Activated CD4-positive, CD25-positive, alpha-beta regulatory T cell (primary cell): Measurements from ENCODE around the gene ARID1B.
"Not testable (repeated sequence)": the region's sequence is repeated elsewhere in the genome, so short reads cannot be mapped to it uniquely, and the experiment has no call there.

Experiments
- DNase-seq, 4 experiments: peaks; one replicate each; lab custom pipeline; 2025; lab: John Stamatoyannopoulos, UW

The ARID1B gene

DNA sequence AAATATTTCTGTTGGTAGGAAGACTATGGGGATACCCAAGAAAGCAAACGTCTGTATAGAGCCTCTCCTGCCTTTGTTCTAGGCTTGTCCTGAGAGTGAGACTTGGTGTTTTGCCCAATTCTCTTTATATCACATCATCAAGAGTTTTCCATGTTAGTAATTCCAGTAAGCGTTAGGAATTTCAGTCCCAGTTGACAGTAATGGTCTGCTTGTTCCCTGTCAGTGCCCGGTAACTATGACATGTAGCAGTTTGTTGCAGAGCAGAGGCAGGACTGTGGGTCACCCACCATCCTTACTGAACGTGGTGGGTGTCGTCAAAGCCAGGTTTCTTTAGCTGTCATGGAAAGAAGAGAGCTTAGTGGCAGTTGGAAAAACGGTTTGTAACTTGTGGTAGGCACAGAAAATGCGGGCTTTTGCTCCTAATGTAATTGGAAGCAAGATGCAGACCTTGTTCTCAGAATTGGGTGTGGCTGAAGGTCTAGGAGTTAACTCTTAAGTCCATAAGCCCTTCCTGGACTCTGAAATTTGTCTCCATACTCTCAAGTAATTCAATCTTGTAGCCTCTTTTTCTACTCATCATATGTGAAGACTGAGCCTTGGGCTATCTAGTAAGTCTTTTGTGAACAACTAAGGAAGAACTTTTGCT is 357.3 kb downstream of the ARID1B start:
- DNase-seq = no peak

DNA sequence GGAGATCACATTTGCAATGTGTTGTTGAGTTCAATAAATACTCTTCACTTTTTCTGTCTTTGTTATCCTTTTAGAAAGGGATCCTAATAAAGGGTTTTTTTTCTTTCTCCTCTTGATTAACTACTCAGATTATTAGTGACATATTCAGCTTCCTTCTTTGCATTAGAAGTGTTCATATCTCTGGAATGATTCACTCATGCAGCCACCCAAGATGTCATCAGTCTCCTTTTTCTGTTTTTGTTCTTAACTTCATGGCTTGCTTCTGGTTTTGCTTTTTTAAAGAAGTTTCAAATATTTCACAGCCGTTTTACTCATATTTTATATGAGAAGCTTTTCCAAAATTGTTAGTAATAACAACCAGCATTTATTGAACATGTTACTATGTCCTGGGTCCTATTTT is 358.5 kb downstream of the ARID1B start:
- DNase-seq = no peak

DNA sequence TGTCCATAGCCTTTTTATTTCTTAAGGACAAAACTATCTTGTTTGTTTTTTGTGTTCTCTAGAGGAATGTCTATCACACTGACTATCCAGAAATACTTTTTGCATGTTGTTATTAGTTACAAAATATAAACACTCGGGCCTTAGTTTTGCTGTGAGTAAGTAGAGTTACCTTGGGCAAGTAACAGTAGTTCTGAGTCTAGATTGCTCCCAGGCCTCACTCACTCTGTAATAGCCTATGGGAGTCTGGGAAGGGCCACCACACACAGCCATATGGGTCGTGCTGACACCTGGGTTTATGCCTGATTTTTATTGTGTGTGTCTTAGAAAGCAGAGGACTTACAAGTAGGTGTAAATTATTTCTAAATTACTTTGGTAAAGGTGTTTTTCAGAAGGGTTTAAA is 360.3 kb downstream of the ARID1B start:
- no peak for DNase-seq

- no peak for DNase-seq
Measured at GRCh38 chr6:157139054-157139708, 362.0 kb downstream of the ARID1B start.

DNA sequence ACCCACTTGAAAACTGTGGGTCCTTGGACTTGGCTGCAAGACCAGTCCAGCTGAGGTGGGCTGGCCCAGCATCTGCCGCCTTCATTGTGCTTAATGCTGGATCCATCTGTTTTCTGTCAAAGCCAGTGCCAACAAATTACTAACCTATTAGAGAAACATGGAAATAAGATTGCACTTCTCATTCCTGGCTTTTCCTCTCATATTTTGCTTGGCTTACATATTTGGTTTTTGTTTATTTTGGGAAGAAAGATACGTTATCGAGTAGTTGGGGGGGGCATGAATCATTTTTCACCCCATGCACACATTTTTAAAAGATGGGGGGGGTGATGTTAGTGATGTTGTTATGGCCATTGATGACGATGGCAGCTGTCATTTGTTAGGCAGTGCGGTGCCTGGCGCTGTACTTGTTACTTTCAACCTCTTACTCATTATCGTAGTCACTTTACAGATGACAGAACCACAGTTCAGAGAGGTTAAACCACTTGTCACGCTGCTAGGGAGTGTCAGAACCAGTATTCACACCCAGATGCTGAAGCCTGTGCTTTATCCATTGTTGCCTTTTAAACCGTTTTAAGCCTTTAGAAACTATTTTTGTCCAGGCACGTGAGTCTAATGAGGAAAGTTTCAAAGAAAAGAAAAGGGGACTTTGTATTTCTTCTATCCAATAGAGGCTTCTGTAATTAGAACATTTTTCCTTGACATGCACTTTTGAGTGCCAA is 366.2 kb downstream of the ARID1B start:
- DNase-seq = no peak

DNA sequence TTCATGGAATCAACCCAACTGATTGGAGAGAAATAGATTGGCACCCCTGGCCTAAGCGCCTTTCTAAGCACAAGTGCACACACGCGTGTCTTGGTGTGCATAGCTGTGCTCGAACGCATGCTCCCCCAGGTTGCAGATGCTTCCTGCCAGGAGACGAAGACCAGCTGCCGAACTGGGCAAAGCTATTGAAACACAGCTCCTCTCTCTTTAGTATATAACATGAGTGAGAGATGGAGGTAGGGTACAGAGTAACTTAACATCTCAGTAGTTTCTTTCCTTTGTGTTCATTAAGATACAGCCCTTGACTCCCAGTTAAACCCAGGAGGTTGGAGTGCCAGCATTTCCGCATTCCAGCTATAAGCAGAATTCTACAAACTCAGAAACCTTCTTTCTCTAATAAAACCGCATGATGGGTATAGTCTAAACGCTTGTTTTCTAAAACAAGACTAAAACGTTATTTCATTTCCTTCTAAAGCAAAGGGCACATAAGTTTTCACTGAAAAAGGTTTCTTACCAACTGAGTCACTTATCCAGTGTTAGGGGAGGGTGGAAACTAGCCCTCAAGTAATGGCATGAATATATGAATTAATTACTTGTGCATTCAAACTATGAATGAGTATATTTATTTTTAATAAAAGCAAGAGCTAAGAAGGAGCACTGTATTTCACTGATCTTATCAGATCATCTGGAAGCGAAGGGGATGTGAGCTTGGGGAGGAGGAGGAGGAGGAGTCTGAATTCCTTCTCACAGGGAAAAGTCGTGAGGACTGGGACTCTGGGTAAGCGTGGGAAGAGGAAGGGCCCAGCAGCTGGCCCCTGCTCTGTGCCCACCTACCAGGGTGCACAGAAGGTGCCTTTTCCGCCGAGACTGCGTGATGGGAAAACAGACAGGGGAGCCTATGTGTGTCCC is 367.0 kb downstream of the ARID1B start:
- no peak for DNase-seq

DNA sequence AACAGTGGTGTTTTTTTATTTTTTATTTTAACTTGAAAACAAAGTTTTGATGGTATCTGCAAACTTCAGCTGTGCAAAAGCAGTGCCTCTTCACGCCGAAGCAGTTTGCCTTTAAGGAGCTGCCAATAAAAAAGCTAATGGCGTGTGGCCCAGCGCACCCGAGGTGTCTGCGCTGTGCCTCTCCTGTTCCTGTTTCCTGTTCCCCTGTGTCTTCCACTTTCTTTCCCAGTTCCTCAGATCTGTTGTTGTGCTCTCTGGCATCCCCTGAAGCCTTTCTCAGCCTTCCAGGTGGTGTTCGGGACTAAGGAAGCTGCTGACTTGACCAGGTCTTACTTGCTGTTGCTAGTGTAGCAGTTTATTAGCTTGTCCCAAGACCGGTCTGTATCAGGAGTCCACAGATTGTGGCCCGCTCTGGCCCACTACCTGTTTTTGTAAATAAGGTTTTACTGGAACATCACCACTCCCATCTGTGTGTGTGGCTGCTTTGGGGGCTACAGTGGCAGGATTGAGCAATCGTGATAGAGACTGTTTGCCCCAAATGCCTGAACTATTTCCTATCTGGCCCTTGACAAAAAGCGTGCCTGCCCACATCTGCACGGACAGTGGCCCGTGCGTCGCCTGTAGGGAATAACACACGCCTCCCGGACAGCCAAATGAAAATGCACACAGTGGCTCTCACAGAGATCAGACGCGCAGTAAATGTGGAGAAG is 367.8 kb downstream of the ARID1B start:
- no peak for DNase-seq

DNA sequence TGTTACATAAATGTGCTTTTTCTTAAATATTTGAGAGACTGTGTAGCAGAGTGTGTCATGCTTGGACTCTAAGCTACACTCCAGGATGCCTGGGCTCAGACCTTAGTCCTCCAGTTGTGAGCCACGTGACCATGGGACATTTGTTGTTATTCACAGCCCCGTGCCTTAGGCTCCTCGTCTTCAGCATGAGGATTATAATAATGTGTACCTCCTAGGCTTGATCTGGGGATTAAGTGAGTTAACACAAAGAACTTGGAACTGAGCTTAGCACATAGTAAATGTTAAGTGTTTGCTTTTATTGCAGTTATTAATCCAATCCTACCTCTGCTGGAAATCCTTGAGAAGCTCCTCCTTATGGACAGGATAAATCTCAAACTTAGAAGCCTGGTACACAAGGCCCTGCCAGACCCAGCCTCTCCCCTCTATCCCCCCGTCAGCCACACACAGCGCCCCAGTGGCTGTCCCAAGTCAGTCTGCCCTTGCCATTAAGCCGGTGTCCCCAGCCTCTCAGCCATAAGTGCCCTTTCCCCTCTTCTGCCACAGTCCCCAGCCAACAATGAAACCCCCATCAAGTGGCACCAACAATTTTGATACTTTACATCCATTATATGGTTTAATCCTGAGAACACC is 368.6 kb downstream of the ARID1B start:
- no peak for DNase-seq

- DNase-seq = not testable (repeated sequence)
Measured at GRCh38 chr6:157147054-157148026, 370.2 kb downstream of the ARID1B start.

DNA sequence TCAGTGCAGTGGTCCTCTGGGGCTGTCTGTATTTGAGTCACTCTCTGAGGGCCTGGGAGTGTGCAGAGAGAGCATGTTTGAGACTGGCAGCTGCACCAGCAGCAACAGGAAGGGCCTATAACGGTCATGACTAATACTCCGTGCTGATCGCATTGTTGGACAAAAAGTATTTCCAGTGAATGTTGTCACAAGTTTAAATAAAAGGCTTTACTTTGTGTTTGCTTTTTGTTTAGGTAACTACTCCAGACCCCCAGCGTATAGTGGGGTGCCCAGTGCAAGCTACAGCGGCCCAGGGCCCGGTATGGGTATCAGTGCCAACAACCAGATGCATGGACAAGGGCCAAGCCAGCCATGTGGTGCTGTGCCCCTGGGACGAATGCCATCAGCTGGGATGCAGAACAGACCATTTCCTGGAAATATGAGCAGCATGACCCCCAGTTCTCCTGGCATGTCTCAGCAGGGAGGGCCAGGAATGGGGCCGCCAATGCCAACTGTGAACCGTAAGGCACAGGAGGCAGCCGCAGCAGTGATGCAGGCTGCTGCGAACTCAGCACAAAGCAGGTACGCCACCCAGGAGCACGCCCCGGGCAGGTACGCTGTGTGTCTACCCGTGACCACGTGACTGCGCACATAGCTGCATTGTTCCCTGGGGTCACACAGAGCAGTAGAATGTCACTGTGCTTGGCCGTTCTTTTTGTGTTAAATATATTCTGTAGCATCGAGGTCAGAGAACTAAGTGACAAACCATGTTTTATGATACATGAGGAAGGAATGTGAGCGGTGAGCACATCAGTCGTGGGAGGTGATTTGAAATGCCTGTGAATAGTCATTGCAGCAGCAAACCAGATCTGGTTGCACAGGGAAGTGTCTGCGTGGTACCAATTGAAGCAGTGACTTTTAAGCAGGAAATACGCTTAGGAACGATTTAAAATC is 371.5 kb downstream of the ARID1B start:
- DNase-seq = no peak

GRCh38 chr6:157150076-157150475 is 372.9 kb downstream of the ARID1B start:
- no peak for DNase-seq

- DNase-seq = no peak
Measured at GRCh38 chr6:157151029-157151428, 373.9 kb downstream of the ARID1B start.

- DNase-seq = no peak
Measured at GRCh38 chr6:157151989-157152388, 374.8 kb downstream of the ARID1B start.

DNA sequence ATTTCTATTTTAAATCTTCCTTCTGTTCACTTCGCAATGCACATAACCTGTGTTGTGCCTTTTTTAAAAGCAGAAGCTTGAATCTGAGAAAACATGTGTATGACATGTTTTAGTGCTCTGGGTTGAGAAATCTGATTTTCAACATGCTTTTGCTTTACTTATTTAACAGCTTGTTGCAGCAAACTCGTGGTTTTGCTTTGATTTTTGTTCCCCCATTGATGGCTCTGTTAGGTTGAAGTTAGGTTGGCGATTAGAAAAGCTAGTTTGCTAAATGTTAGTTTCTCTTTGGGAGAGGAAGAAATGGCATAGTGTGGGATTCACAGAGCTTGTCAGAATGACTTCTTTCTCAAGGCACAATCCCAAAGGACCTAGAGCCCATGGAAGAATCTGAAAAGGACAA is 375.4 kb downstream of the ARID1B start:
- DNase-seq = no peak

GRCh38 chr6:157155804-157156203 is 378.6 kb downstream of the ARID1B start:
- DNase-seq = no peak

DNA sequence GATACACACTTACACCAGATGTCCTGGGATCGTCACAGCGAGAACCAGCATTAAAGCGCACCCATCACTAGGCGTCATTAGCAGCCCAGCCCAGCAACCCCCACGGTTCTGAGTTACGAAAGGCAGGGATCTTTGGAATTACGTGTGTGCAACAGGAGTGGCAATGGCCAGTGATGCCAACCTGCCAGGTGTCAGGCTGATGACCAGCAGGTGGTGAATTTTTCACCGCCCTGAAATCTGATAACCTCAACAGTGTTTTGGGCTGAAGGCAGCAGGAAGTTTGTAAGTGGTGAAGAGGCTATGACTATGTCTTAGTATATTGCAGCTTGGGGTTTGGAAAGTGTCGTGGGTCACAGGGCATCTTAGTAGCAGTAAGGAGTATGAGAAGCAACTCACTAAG is 380.1 kb downstream of the ARID1B start:
- no peak for DNase-seq

DNA sequence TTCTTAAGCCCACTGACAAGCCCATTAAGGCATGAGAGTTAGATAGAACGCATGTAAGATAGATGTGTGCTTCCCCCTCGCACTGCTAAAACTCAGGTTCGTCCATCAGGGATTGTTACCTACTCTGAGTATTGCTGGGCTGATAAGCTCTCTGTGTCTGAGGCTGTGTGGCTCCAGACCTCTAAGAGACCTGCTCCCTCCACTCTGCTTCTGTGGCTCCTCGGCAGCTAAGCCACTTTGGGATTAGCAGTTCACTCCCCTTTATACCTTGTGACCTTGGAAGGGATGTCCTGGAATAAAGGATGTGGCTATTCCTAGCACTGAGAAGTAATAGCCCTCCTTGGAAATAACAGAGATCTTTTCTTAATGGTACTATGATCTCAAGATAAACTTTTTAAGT is 381.3 kb downstream of the ARID1B start:
- no peak for DNase-seq

DNA sequence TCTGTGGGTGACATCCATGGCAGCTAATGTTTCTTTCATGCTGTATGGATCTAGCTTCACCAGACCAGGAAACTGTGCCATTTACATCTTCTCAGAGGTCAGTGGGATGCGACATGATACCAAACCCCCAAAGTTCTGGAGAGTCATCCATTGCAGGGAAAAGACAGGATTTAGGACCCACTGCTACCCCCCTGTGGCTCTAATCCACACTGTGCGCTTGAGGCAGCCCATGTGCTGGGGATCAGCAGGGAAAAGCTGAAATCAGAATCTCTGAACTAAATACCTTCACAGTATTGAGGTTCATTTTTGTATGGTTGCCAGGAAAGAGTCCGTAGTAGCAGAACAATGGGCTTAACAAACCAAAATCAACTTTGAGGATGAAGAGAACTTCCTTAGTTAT is 381.7 kb downstream of the ARID1B start:
- DNase-seq = no peak

DNA sequence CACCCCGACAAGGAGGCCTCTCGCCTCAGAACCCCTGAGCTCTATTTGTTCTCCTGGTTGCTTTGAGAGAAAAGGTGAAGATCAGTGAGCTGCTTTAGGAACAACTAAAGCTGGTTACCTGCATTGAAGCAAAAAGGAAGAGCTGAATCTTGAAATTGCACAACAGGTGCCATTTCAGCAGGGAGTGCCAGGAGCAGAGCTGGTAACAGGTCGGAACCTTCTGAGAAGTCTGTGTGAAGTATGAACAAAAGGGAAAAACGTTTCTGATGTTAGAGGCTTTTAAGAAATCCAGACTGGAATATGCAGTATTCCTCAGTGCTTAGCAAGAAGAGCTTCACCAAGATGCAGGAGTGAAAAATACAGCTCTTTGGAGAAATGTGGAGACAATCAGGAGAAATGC is 382.2 kb downstream of the ARID1B start:
- DNase-seq = no peak
